ENCODE data around the gene RAB23. TPM values are rescaled to one million over a fixed set of nuclear protein-coding genes. Genes with fewer than 3 reads are reported as not detected.
A peak's percentile ranks its signal among the peaks of the same experiment; 100 is the strongest.

Gene RAB23
- total RNA-seq, 2 donors from 2014 or later = 20.4 to 22.3 TPM

DNA sequence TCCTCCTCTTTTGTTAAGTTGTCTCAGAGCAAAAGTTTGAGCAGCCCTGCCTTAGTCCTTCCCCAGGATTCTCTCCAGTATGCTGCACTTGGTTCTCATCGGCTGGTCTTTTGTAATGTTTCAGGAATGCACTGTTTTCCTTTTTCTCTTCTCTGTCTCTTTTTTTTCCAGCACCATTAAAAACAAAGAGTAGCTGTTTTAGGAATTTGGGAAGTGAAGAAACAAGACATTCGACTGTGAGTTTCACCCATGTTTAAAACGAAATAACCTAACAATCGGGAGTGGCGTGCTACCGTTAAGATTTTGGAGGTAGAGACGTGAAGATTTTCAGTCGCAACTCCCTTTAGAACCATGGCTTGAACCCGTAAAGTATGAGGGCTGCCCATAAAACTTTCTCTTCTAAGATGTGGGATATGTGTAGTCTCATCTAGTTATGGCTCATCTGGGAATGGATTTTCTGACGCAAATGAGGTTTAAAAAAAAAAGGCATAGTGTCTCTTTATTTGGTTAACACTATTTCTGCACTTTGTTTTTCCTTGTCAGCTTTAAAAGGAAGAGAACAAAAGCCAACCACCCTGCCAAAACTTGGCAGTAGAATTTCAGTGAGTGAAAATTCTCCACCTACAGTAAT, 35.9 kb upstream of the RAB23 start:
- H3K27me3 ChIP-seq (replicated peaks; ENCODE audit: insufficient read depth) = no peaks in the 10 kb centered on the region
- no peaks in the 10 kb centered on the region for H3K9me3 ChIP-seq
- TF ChIP-seq POLR2AphosphoS5 (IDR thresholded peaks at IDR 0.05) (peak; percentile 31), POLR2A (IDR thresholded peaks at IDR 0.05) (no peak)
- no peaks in the 10 kb centered on the region for H3K36me3 ChIP-seq
- H3K27ac ChIP-seq = peak overlapping the region; percentile 63 to 66
- 47% methylated on average over 10 of the region's 10 CpGs for WGBS
- no peak for DNase-seq (ENCODE audit: low spot score)
- no peaks in the 10 kb centered on the region for H3K4me1 ChIP-seq (replicated peaks)
- no peak overlapping the region for H3K4me3 ChIP-seq
- intact Hi-C loops (cut with DNase I) = loop anchor here (2.0 kb wide), 1 partner anchor 85 kb away; the partner anchor contains the start of gene BAG2

DNA sequence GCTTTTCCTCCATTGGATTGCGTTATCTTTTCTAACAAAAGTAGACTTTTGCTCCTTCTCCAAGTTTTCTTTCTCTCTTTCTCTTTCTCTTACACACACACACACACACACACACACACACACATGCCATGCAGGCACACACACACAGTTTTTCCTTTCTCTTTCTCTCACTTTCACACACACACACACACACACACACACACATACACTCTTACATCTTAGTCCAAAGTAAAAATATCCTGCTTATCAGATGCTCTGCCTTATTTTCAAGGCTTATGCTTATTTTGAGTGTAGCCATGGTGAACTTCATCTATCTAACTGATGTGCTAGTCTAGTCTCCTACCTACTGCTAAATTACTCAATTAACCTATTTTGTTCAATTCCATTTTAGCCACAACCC, 34.4 kb upstream of the RAB23 start:
- TF ChIP-seq CTCF (IDR thresholded peaks at IDR 0.05) (no peak), POLR2A (IDR thresholded peaks at IDR 0.05) (no peak), POLR2AphosphoS5 (IDR thresholded peaks at IDR 0.05) (no peak)
- no peak for DNase-seq (ENCODE audit: low spot score)
- intact Hi-C loops (cut with DNase I) = no loop called here
- 89% methylated on average over 1 of the region's 1 CpG for WGBS
- Histone ChIP-seq H3K4me1 (replicated peaks) (peaks cover 7% of the 10 kb centered on the region), H3K27ac (no peak overlapping the region), H3K4me3 (no peak overlapping the region), H3K27me3 (replicated peaks; ENCODE audit: insufficient read depth) (no peaks in the 10 kb centered on the region), H3K9me3 (no peaks in the 10 kb centered on the region), H3K36me3 (no peaks in the 10 kb centered on the region)

- Histone ChIP-seq H3K9me3 (no peaks in the 10 kb centered on the region), H3K27ac (no peak overlapping the region), H3K4me1 (replicated peaks) (peaks cover 7% of the 10 kb centered on the region), H3K36me3 (no peaks in the 10 kb centered on the region), H3K4me3 (no peak overlapping the region), H3K27me3 (replicated peaks; ENCODE audit: insufficient read depth) (no peaks in the 10 kb centered on the region)
- intact Hi-C loops (cut with DNase I) = no loop called here
- WGBS = 88% methylated on average over 4 of the region's 4 CpGs
- no peak for DNase-seq (ENCODE audit: low spot score)
- TF ChIP-seq POLR2AphosphoS5 (IDR thresholded peaks at IDR 0.05) = no peak
- TF ChIP-seq POLR2A (IDR thresholded peaks at IDR 0.05) = no peak
- no peak for TF ChIP-seq CTCF (IDR thresholded peaks at IDR 0.05)
Measured at GRCh38 chr6:57255451-57256169, 33.5 kb upstream of the RAB23 start.

- Histone ChIP-seq H3K36me3 (no peaks in the 10 kb centered on the region), H3K4me1 (replicated peaks) (peaks cover 7% of the 10 kb centered on the region), H3K27me3 (replicated peaks; ENCODE audit: insufficient read depth) (no peaks in the 10 kb centered on the region), H3K4me3 (no peak overlapping the region), H3K9me3 (no peaks in the 10 kb centered on the region), H3K27ac (peak overlapping the region; percentile 38 to 58)
- intact Hi-C loops (cut with DNase I) = no loop called here
- DNase-seq (ENCODE audit: low spot score) = no peak
- TF ChIP-seq CTCF (IDR thresholded peaks at IDR 0.05) (no peak), POLR2A (IDR thresholded peaks at IDR 0.05) (no peak), POLR2AphosphoS5 (IDR thresholded peaks at IDR 0.05) (no peak)
- 56% methylated on average over 4 of the region's 4 CpGs for WGBS
Measured at GRCh38 chr6:57254055-57254717, 32.1 kb upstream of the RAB23 start.

DNA sequence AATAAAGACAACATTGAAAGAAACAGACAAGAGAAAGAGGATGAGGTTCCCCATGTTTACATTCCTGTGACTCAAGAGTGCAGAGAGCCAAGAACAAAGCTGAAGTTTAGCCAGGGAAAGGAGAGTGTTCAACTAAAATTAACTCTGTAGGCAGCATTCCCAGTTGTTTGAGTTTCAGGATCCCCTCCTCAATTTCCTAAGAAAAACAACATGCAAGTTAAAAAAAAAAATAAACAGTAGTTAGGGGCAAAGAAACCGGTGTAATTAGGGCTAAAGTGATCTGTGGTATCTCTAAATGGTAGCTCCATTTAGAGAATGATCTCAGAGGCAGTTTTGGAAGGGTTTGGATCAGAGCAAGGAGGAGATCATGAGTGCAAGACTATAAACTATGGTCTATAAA, 30.9 kb upstream of the RAB23 start:
- H3K27me3 ChIP-seq (replicated peaks; ENCODE audit: insufficient read depth) = no peaks in the 10 kb centered on the region
- DNase-seq (ENCODE audit: low spot score) = no peak
- H3K36me3 ChIP-seq = no peaks in the 10 kb centered on the region
- TF ChIP-seq POLR2AphosphoS5 (IDR thresholded peaks at IDR 0.05) (peak; percentile 32), CTCF (IDR thresholded peaks at IDR 0.05) (no peak)
- intact Hi-C loops (cut with DNase I) = no loop called here
- H3K4me1 ChIP-seq (replicated peaks) = peaks cover 7% of the 10 kb centered on the region
- H3K4me3 ChIP-seq = no peak overlapping the region
- WGBS = 11% methylated on average over 1 of the region's 1 CpG
- H3K9me3 ChIP-seq = no peaks in the 10 kb centered on the region
- peak overlapping the region; percentile 38 to 58 for H3K27ac ChIP-seq
